Progenitor cell of endocrine pancreas (in vitro differentiated cells): Measurements from ENCODE around the gene ADAMTSL1. TPM values are rescaled to one million over a fixed set of nuclear protein-coding genes. Genes with fewer than 3 reads are reported as not detected.

Source experiments
- DNase-seq: peaks from one replicate; pipeline ENCODE4 v3.0.0; 2021; ENCODE audit warnings: low spot score; ENCODE audit not compliant: unreplicated experiment
- H3K27ac Mint-ChIP-seq: 2 replicates; pipeline ENCODE4 v1.8.0; 2021; ENCODE audit warnings: mild to moderate bottlenecking, moderate library complexity, mixed read lengths
- H3K27me3 Mint-ChIP-seq: 2 replicates; pipeline ENCODE4 v1.8.0; 2021; ENCODE audit warnings: mixed read lengths
- H3K36me3 Mint-ChIP-seq: 2 replicates; pipeline ENCODE4 v1.8.0; 2022; ENCODE audit warnings: mixed read lengths; ENCODE audit not compliant: insufficient read depth
- H3K4me1 Mint-ChIP-seq: 2 replicates; pipeline ENCODE4 v1.8.0; 2021; ENCODE audit warnings: low read depth, mixed read lengths
- H3K4me3 Mint-ChIP-seq: 2 replicates; pipeline ENCODE4 v1.8.0; 2021; ENCODE audit warnings: low read depth, mild to moderate bottlenecking, moderate library complexity, mixed read lengths
- H3K9me3 Mint-ChIP-seq: 2 replicates; pipeline ENCODE4 v1.8.0; 2021; ENCODE audit warnings: low read depth, mixed read lengths
- total RNA-seq: library from RNA; stranded (reverse); gene quantifications from 2 replicates; pipeline ENCODE4 v1.2.1, GENCODE V29; 2021
- TF ChIP-seq, protein P1 (sequence below): fragments of 200-600 bp; sonication (generic); IDR thresholded peaks from one replicate; pipeline ENCODE4 v1.5.0; 2021; ENCODE audit warnings: antibody characterized with exemption, mild to moderate bottlenecking; ENCODE audit not compliant: unreplicated experiment

The ADAMTSL1 gene
- total RNA-seq, 1 donor from 2014 or later, result 2.1 TPM

DNA sequence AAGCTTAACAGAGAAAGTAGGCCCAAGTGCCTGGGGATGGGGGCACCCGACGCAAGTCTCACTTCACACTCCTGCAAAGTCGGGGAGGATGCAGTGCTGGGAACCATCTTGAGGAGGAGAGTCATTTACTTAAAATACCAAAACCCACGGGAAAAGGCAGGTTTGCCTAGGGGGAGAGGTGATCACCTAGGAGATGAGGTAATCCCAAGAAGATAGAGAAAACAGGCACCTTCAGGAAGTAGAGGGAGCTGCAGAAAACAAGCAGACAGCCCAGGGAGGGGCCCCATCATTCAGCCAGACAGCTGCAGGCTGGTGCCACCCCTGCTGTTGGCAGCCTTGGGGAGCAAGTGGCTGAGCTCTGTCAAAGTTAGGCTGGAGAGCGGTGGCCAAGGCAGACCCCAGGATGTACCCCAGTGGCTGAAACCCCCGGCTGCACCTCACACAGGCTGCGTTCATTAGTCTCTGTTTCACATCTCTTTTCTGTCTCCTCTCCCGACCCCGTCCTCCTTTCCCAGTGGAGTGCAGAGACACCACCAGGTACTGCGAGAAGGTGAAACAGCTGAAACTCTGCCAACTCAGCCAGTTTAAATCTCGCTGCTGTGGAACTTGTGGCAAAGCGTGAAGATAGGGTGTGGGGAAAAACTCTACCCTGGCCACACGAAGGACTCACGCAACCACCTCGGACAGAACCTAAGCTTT lies 434.1 kb downstream of the ADAMTSL1 start:
- no peak for DNase-seq
- no peaks in the 10 kb centered on the region for H3K36me3 Mint-ChIP-seq
- H3K4me3 Mint-ChIP-seq, result no peak overlapping the region
- TF ChIP-seq, protein P1, sequence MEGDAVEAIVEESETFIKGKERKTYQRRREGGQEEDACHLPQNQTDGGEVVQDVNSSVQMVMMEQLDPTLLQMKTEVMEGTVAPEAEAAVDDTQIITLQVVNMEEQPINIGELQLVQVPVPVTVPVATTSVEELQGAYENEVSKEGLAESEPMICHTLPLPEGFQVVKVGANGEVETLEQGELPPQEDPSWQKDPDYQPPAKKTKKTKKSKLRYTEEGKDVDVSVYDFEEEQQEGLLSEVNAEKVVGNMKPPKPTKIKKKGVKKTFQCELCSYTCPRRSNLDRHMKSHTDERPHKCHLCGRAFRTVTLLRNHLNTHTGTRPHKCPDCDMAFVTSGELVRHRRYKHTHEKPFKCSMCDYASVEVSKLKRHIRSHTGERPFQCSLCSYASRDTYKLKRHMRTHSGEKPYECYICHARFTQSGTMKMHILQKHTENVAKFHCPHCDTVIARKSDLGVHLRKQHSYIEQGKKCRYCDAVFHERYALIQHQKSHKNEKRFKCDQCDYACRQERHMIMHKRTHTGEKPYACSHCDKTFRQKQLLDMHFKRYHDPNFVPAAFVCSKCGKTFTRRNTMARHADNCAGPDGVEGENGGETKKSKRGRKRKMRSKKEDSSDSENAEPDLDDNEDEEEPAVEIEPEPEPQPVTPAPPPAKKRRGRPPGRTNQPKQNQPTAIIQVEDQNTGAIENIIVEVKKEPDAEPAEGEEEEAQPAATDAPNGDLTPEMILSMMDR, result no peak
- H3K9me3 Mint-ChIP-seq, result no peaks in the 10 kb centered on the region
- H3K4me1 Mint-ChIP-seq, result peaks cover 7% of the 10 kb centered on the region
- H3K27me3 Mint-ChIP-seq, result peaks cover 3% of the 10 kb centered on the region
- no peak overlapping the region for H3K27ac Mint-ChIP-seq

DNA sequence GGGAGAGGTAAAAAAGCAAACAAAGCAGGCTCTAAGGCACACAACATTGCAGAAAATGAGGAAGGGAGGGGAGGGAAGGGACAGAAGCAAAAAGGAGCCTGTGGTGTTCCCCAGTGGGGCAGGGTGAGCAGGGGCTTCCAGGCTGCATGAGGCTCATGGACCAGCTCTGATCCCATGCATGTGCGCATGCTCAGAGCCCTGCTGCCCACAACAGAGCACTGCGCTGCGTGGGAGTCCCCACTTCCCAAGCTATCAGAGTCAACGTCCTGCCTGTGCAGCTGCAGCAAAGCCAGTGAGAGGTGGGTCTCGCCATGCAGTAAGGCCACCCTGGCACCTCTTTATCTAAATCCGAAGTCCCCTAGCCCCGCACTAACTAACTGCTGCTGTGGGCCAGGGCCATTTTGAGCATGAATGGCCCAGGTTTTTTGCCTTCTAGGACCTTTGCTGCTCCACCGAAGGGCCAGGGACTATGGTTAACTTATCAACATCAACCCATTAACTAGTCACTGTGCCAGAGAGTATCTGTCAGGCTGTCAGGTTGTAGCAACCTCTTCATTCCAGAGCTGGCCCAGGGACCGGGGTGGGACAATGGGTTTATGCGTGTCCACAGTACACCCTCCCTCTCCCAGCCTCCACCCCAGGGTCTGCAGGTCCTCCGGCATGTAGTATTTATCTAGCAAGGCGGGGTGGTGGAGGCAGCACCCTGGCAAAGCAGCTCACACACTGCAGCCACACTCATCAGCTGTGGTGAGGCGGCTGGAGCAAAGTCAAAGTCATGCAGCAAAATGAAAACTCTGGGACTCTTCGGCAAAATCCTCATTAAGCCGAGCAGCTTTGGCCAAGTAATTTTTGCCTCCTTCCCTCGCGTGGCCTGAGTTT lies 435.4 kb downstream of the ADAMTSL1 start:
- H3K36me3 Mint-ChIP-seq, result no peaks in the 10 kb centered on the region
- H3K4me1 Mint-ChIP-seq, result peaks cover 9% of the 10 kb centered on the region
- H3K27me3 Mint-ChIP-seq, result peaks cover 3% of the 10 kb centered on the region
- no peak for DNase-seq
- H3K4me3 Mint-ChIP-seq, result no peak overlapping the region
- TF ChIP-seq, protein P1, result no peak
- no peaks in the 10 kb centered on the region for H3K9me3 Mint-ChIP-seq
- H3K27ac Mint-ChIP-seq, result no peak overlapping the region

DNA sequence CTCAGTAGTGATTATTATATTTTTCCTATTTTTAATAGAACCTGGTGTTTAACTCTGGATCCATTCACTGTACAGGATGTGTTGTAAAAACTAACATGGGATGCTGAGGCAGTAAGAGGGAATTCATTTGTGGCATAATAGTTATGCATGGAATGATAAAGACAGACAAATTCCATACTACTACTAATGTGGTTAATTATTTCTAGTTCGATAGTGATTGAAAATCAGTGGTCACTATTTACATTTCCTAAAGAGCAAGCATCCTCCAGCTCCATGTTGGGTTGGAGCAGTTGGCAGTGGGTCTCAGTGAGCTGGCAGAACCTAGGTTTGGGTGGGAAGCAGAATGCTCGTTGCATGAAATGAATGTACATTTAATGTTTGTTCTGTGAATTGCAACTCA lies 436.5 kb downstream of the ADAMTSL1 start:
- no peak overlapping the region for H3K4me3 Mint-ChIP-seq
- H3K4me1 Mint-ChIP-seq, result peaks cover 9% of the 10 kb centered on the region
- H3K27me3 Mint-ChIP-seq, result peaks cover 3% of the 10 kb centered on the region
- DNase-seq, result no peak
- H3K9me3 Mint-ChIP-seq, result no peaks in the 10 kb centered on the region
- no peaks in the 10 kb centered on the region for H3K36me3 Mint-ChIP-seq
- TF ChIP-seq, protein P1, result no peak
- no peak overlapping the region for H3K27ac Mint-ChIP-seq

DNA sequence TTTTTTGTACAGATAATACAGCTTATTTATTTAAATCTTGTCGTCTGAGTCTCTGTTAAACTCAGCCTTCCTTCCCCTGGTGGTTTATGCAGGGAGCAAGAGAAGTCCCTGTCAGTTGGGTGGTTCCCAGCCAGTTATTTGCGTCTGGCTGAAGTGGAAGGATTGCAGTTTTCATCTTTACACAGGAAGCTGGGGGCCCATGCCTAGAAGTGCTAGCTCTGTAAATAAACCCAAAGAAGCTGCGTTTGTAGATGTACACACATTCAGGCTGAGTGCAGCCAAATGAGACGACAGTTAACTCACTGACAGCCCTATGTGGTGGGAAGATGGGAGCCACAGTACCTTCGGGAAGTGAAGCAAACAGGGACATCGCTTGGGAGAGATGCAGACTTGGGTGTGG lies 437.0 kb downstream of the ADAMTSL1 start:
- Mint-ChIP-seq H3K9me3 (no peaks in the 10 kb centered on the region), H3K4me1 (peaks cover 9% of the 10 kb centered on the region), H3K4me3 (no peak overlapping the region), H3K27me3 (peaks cover 3% of the 10 kb centered on the region), H3K27ac (peak overlapping the region; percentile 65), H3K36me3 (no peaks in the 10 kb centered on the region)
- DNase-seq, result no peak
- TF ChIP-seq, protein P1, result no peak

DNA sequence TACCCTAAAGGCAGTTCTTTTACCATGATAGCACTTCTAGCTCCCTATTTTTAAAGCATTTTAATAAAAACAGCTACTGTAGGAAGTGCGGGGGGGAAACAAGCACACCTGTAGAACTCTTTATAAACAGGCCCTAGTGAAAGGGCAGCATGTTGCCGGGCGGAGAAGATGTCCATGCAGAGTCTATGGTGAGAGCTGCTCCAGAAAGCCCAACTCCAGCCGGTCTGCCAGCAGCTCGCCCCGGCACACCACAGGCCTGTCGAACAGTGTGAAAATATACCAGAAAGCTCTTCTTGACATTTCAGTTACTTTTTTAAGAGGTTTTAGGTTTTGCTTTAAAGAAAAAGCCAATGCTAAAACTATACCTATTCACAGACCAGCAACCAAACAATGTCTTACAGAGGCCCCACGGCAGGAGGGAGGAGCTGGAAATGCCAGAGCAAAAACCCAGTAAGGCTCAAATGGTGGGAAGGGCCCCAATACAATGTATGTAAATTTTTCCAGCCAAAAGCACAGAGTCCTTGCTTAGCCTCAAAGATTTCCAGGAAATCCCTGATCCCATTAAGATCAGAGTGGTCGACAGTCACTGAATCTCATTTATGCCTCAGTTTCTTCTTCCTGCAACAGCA lies 437.9 kb downstream of the ADAMTSL1 start:
- no peak for DNase-seq
- H3K27ac Mint-ChIP-seq, result no peak overlapping the region

More for the DNA sequence above, 437.9 kb downstream of the ADAMTSL1 start:
- no peaks in the 10 kb centered on the region for H3K36me3 Mint-ChIP-seq
- TF ChIP-seq, protein P1, result no peak
- peaks cover 9% of the 10 kb centered on the region for H3K4me1 Mint-ChIP-seq
- H3K4me3 Mint-ChIP-seq, result no peak overlapping the region
- no peaks in the 10 kb centered on the region for H3K9me3 Mint-ChIP-seq
- peaks cover 3% of the 10 kb centered on the region for H3K27me3 Mint-ChIP-seq
